ENCODE results near the gene MSH6. TPM values are rescaled to one million over a fixed set of nuclear protein-coding genes. Genes with fewer than 3 reads are reported as not detected.

The MSH6 gene
- total and polyA plus RNA-seq, 2 of the 8 experiments (the other 6 are each of a cell fraction or from before 2014, with no cell fraction given): 45.8 to 301 TPM

- H2BK120ac ChIP-seq (replicated peaks; ENCODE audit: low read depth, low read length): no peak overlapping the region
- POLR2A ChIA-PET (ENCODE audit: partially characterized antibody): interaction anchor here (0.9 to 1.8 kb wide), 2 partner anchors 12 to 20 kb away, joined by 3 to 4 read pairs; no protein-coding TSS in a partner anchor
- no peak overlapping the region for H3K4ac ChIP-seq (replicated peaks; ENCODE audit: insufficient read length, low read depth, low read length)
- no peak overlapping the region for H4K8ac ChIP-seq (ENCODE audit: extremely low read depth, insufficient read depth, low read length)
- H3K4me2 ChIP-seq (ENCODE audit: insufficient read depth in 1 of 2, low read depth in 2 of 2, low read length in 2 of 2): no peak overlapping the region
- no peak overlapping the region for H3K14ac ChIP-seq (ENCODE audit: insufficient read length)
- DNase-seq (ENCODE audit: low read depth in 1 of 2, low spot score in 2 of 2) (no peak), FAIRE-seq (no peak)
- CTCF ChIA-PET (ENCODE audit: partially characterized antibody): interaction anchor here (0.8 kb wide), 1 partner anchor 325 kb away, joined by 4 read pairs; no protein-coding TSS in a partner anchor
- H2BK5ac ChIP-seq (ENCODE audit: low read depth, low read length): no peak overlapping the region
- H3K23me2 ChIP-seq (ENCODE audit: low read depth, low read length): no peaks in the 10 kb centered on the region
- no peak overlapping the region for H4K5ac ChIP-seq (ENCODE audit: insufficient read length, low read depth, low read length)
- H2AFZ ChIP-seq (ENCODE audit: low read length): no peak overlapping the region
- H3K79me1 ChIP-seq (ENCODE audit: low read depth, low read length): no peaks in the 10 kb centered on the region; the same call in 1 of the 2 replicates
- WGBS, 2 experiments (ENCODE audit: extremely low coverage in 1 of 2, insufficient coverage in 1 of 2, insufficient read length in 1 of 2, insufficient replicate concordance in 2 of 2, low coverage in 1 of 2, low lambda C conversion rate in 2 of 2, missing lambda C conversion rate in 1 of 2): 88% methylated on average over 1 of the region's 1 CpG; no CpG with 5 or more reads in 1 of the 2 experiments
- no peak overlapping the region for H3K9ac ChIP-seq (replicated peaks in 1 of 4; ENCODE audit: extremely low read depth in 1 of 4, low read depth in 3 of 4, low read length in 3 of 4)
- no peak overlapping the region for H4K91ac ChIP-seq (replicated peaks; ENCODE audit: insufficient read length, low read length)
- peaks cover 3 to 10% of the 10 kb centered on the region in 2 experiments for H4K20me1 ChIP-seq (replicated peaks in 1 of 2; ENCODE audit: control insufficient read depth in 1 of 2, insufficient read depth in 2 of 2, low read length in 2 of 2)
- no peak overlapping the region for H2BK15ac ChIP-seq (ENCODE audit: low read length)
- peaks cover 38 to 100% (median 87%) of the 10 kb centered on the region in 4 experiments for H3K36me3 ChIP-seq (ENCODE audit: control insufficient read depth in 2 of 4, insufficient read depth in 4 of 4, low read length in 3 of 4)
- H3K79me2 ChIP-seq (ENCODE audit: control insufficient read depth in 1 of 2, insufficient read depth in 2 of 2, low read length in 2 of 2): peaks cover 1 to 39% of the 10 kb centered on the region in 2 experiments; a peak in 2 of 4 replicates
- no peaks in the 10 kb centered on the region for H3K9me3 ChIP-seq (ENCODE audit: insufficient read depth in 2 of 2, low read depth in 1 of 2, low read length in 1 of 2)
- no peak overlapping the region for H3K23ac ChIP-seq (ENCODE audit: insufficient read length)
- no peak overlapping the region for H2AK5ac ChIP-seq (ENCODE audit: low read depth, low read length)
- H3K27me3 ChIP-seq (replicated peaks in 1 of 4; ENCODE audit: control insufficient read depth in 3 of 4, extremely low read depth in 1 of 4, insufficient read depth in 3 of 4, low read length in 3 of 4): no peaks in the 10 kb centered on the region
- no peak overlapping the region for H3K18ac ChIP-seq (ENCODE audit: extremely low read depth, low read length)
- H2BK12ac ChIP-seq (ENCODE audit: low read depth, low read length): no peak overlapping the region
- H3K27ac ChIP-seq (ENCODE audit: low read depth, low read length): no peak overlapping the region
- no peaks in the 10 kb centered on the region for H3K4me1 ChIP-seq (replicated peaks in 1 of 4; ENCODE audit: control insufficient read depth in 3 of 4, insufficient read depth in 4 of 4, low read length in 3 of 4)
- H3K56ac ChIP-seq (replicated peaks; ENCODE audit: insufficient read length, low read depth, low read length): no peak overlapping the region
- no peak overlapping the region for H2BK20ac ChIP-seq (ENCODE audit: low read length)
- H3K4me3 ChIP-seq (ENCODE audit: extremely low read depth in 1 of 4, insufficient read depth in 2 of 4, low read depth in 3 of 4, low read length in 4 of 4): no peak overlapping the region
- no peak for TF ChIP-seq SUZ12 (IDR thresholded peaks at IDR 0.05; ENCODE audit: low read length)
- TF ChIP-seq RBBP5 (IDR thresholded peaks at IDR 0.05; ENCODE audit: borderline replicate concordance, low read depth, low read length): no peak
- TF ChIP-seq SP2 (IDR thresholded peaks at IDR 0.05; ENCODE audit: low read length): no peak
- no peak for TF ChIP-seq SP1 (IDR thresholded peaks at IDR 0.05; ENCODE audit: low read depth, low read length)
- no peak for TF ChIP-seq CTBP2 (IDR thresholded peaks at IDR 0.05; ENCODE audit: borderline replicate concordance, insufficient read depth, insufficient read length, low read length)
- TF ChIP-seq KDM5A (IDR thresholded peaks at IDR 0.05; ENCODE audit: low read length): no peak
- TF ChIP-seq ATF3 (IDR thresholded peaks at IDR 0.05; ENCODE audit: insufficient read depth, low read depth, low read length): no peak
- TF ChIP-seq ASH2L (IDR thresholded peaks at IDR 0.05; ENCODE audit: low read length): no peak
- TF ChIP-seq JUN (IDR thresholded peaks at IDR 0.05; ENCODE audit: low read depth, low read length): no peak
- no peak for TF ChIP-seq SIRT6 (IDR thresholded peaks at IDR 0.05; ENCODE audit: low read length)
- TF ChIP-seq EGR1 (IDR thresholded peaks at IDR 0.05; ENCODE audit: borderline replicate concordance, low read depth, low read length): no peak
- no peak for TF ChIP-seq EP300 (IDR thresholded peaks at IDR 0.05; ENCODE audit: borderline replicate concordance in 1 of 2, low read depth in 2 of 2, low read length in 2 of 2)
- TF ChIP-seq RAD21 (IDR thresholded peaks at IDR 0.05 in 1 of 2, conservative IDR thresholded peaks at IDR 0.05 in 1 of 2; ENCODE audit: low read depth in 2 of 2, low read length in 2 of 2): no peak
- TF ChIP-seq MAFK (IDR thresholded peaks at IDR 0.05; ENCODE audit: low read depth, low read length): no peak
These were observed 20.8 kb downstream of the MSH6 start for GRCh38 chr2:47803770-47804169.

Data from H1 (cell line).